ENCODE data around the gene GID4. TPM values are rescaled to one million over a fixed set of nuclear protein-coding genes. Genes with fewer than 3 reads are reported as not detected.
A peak's percentile ranks its signal among the peaks of the same experiment; 100 is the strongest.
"Not testable (repeated sequence)": the region's sequence is repeated elsewhere in the genome, so short reads cannot be mapped to it uniquely, and the experiment has no call there.

GID4 gene
- total RNA-seq (2014; rRNA removed; shearing (Covaris generic)) = 5.0 and 7.8 TPM in 2 replicates
- polyA plus RNA-seq (2015; cell fraction: cytosol; rRNA removed) = 9.0 and 11.2 TPM in 2 replicates
- polyA plus RNA-seq (2015; cell fraction: nucleus; rRNA removed) = 7.6 and 8.6 TPM in 2 replicates

GRCh38 chr17:18038861-18039534 lies at the start of gene GID4, which contains the start of gene ATPAF2:
TSS of gene GID4 (plus strand) at chr17:18039408. CDS start at chr17:18039465, 57 bp downstream.
TSS of gene ATPAF2 (minus strand) at chr17:18039168. CDS start at chr17:18039013, 155 bp downstream.
- DNase-seq (ENCODE audit: low read depth) = peak; percentile 99

- DNase-seq (ENCODE audit: low read depth) = no peak
These were observed 49.6 kb upstream of the GID4 start for GRCh38 chr17:17989618-17990017.

GRCh38 chr17:17990282-17990681 lies 48.9 kb upstream of the GID4 start:
- DNase-seq (ENCODE audit: low read depth) = no peak

GRCh38 chr17:17993366-17993765 lies 45.8 kb upstream of the GID4 start:
- DNase-seq (ENCODE audit: low read depth) = no peak

- DNase-seq (ENCODE audit: low read depth) = no peak
These were observed 45.4 kb upstream of the GID4 start for GRCh38 chr17:17993852-17994251.

GRCh38 chr17:17994271-17995069 lies 44.7 kb upstream of the GID4 start:
- peak; percentile 15 for DNase-seq (ENCODE audit: low read depth)

GRCh38 chr17:17995887-17996286 lies 43.3 kb upstream of the GID4 start:
- DNase-seq (ENCODE audit: low read depth) = not testable (repeated sequence)

GRCh38 chr17:17998934-17999333 lies 40.3 kb upstream of the GID4 start:
- DNase-seq (ENCODE audit: low read depth) = no peak

- DNase-seq (ENCODE audit: low read depth) = no peak
These were observed 39.7 kb upstream of the GID4 start for GRCh38 chr17:17999364-18000029.

- DNase-seq (ENCODE audit: low read depth) = no peak
These were observed 39.2 kb upstream of the GID4 start for GRCh38 chr17:18000030-18000408.

- no peak for DNase-seq (ENCODE audit: low read depth)
These were observed 37.0 kb upstream of the GID4 start for GRCh38 chr17:18002171-18002570.

GRCh38 chr17:18004345-18004744 lies 34.9 kb upstream of the GID4 start:
- no peak for DNase-seq (ENCODE audit: low read depth)

- DNase-seq (ENCODE audit: low read depth) = no peak
These were observed 34.3 kb upstream of the GID4 start for GRCh38 chr17:18004884-18005305.

GRCh38 chr17:18005496-18005895 lies 33.7 kb upstream of the GID4 start:
- DNase-seq (ENCODE audit: low read depth) = no peak

GRCh38 chr17:18006495-18007239 lies 32.5 kb upstream of the GID4 start:
- no peak for DNase-seq (ENCODE audit: low read depth)

GRCh38 chr17:18008496-18009268 lies 30.5 kb upstream of the GID4 start:
- DNase-seq (ENCODE audit: low read depth) = peak; percentile 88

GRCh38 chr17:18009609-18010420 lies 29.4 kb upstream of the GID4 start:
- DNase-seq (ENCODE audit: low read depth) = no peak

GRCh38 chr17:18011286-18011685 lies 27.9 kb upstream of the GID4 start:
- DNase-seq (ENCODE audit: low read depth) = no peak

GRCh38 chr17:18014006-18014405 lies 25.2 kb upstream of the GID4 start:
- no peak for DNase-seq (ENCODE audit: low read depth)
